Frontal cortex (tissue), 4 donors: ENCODE measurements around the gene UTP4. TPM values are rescaled to one million over a fixed set of nuclear protein-coding genes. Genes with fewer than 3 reads are reported as not detected.
A peak's percentile ranks its signal among the peaks of the same experiment; 100 is the strongest.
"Not testable (repeated sequence)": the region's sequence is repeated elsewhere in the genome, so short reads cannot be mapped to it uniquely, and the experiment has no call there.

Experiments
- DNase-seq, 2 donors: peaks; one replicate each; pipeline ENCODE4 v3.0.0; 2012; ENCODE audit warnings: low spot score in 2 of 2
- FAIRE-seq: peaks from 2 replicates; lab custom pipeline; 2012; peaks lifted over from hg19 to GRCh38; lab: Jason Lieb, UNC
- total RNA-seq: library from RNA; depleted of rRNA; stranded (reverse); fragments of >200 nt; gene quantifications from one replicate; pipeline ENCODE4 v1.2.3, GENCODE V29; 2014
- donor health status: control.
- donor health status: control.
- donor health status: control.

The UTP4 gene
- total RNA-seq, 1 donor from 2014 or later: 39.1 TPM

DNA sequence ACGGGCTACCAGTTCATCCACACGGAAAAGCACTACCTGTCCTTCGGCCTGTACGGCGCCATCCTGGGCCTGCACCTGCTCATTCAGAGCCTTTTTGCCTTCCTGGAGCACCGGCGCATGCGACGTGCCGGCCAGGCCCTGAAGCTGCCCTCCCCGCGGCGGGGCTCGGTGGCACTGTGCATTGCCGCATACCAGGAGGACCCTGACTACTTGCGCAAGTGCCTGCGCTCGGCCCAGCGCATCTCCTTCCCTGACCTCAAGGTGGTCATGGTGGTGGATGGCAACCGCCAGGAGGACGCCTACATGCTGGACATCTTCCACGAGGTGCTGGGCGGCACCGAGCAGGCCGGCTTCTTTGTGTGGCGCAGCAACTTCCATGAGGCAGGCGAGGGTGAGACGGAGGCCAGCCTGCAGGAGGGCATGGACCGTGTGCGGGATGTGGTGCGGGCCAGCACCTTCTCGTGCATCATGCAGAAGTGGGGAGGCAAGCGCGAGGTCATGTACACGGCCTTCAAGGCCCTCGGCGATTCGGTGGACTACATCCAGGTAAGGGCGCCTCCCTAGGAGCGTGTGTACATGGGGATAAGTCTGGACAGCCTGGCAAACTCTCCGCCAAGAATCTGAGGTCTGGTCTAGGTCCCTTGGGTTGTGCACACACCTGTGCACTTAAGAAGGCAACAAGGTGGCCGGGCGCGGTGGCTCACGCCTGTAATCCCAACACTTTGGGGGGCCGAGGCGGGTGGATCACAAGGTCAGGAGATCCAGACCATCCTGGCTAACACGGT is 22.8 kb upstream of the UTP4 start:
- FAIRE-seq (no peak), DNase-seq (no peak)

DNA sequence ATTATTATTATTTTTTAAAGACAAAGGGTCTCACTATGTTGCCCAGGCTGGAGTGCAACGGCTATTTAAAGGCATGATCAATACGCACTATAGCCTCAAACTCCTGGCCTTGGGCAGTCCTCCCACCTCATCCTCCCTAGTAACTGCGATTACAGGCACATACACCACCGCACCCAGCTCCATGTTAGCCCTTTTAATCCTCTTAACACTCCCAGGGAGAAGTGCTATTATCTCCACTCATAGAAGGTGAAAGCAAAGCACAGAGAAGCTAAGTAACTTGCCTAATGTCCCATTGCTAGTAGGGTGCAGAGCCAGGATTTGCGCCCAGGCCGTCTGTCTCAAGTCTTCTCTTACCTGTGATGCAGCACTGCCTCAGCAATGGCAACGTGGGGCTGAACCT is 22.0 kb upstream of the UTP4 start:
- no peak for DNase-seq
- FAIRE-seq: no peak

DNA sequence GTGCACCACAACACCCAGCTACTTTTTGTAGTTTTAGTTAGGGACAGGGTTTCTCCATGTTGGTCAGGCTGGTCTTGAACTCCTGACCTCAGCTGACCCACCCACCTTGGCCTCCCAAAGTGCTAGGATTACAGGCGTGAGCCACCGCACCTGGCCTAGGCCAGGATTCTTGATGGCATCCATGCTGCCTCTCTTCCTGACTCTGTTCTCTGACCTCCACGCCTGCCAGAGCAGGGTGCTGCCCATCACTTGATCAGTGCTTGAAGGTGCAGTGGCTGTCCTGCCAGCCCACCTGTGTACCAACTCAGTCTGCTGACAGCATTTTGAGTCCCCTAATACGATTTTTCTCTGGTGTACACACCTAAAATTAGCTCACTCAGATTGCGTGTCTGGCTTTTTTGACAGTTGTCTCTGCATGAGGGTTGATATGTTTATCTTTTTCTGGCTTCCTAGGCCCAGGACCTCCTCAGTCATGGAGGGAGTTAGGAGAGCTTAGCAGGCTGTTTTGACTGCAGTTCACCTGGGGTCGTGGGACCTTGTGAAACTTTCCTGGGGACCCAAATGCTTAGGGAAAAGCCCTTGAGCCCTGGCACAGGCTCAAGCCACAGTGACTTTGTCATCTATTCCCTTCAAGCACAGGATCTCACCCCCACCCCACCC is 21.1 kb upstream of the UTP4 start:
- no peak for FAIRE-seq
- no peak for DNase-seq

DNA sequence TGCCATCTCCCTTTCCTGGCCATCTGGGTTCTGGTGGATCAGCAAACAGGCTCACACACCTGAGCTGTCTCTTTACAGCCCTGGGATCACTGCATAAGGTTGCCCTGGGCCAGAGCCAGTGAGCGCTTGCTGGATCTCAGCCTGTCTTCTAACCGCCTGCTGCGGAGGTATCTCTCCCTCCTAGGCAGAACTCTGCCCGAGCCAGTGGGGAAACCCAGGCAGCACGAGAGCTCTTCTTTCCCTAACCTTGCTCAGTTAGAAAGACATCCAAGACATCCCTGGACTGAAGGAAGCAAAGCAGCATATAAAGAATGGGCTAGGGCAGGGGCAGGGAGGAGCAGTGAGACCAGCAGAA is 20.6 kb upstream of the UTP4 start:
- DNase-seq (no peak), FAIRE-seq (no peak)

DNA sequence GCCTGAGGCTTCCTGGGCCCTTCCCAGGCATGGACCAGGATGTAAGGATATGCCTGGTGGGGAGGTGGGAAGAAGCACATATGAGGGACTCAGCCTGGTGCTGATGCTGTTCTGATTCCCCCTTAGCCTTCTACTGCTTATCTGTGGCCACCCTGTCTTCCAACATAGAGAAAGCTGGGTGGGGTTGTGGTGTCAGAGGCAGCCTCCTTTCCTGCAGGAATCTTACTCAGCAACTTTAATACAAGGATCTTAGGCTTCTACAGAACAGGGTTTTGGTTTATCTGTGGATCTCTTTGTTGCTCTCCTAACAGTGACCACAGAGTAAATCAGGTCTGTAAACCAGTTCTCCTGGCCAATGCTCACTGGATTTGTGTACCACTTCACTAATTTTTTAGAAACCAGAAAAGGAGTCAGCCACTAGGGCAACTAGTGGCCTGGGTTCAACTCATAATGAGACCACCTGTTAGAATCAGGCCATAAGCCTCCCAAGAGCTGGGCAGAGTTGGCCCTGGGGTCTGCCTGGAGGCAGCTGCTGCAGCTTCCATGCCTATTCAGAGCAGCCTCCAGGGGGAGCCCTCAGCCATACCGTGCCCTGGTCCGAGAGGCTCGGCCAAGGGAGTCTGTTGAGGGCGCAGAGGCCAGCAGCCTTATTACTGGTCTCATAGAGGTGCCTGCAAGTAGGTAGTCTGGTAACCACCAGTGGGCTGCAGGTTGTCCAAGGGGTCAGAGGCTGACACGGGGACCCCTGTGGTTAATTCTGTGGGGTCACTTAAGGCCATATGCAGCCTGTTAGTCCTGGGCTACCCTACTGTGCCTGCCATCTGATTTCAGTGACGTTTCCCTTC is 19.9 kb upstream of the UTP4 start:
- DNase-seq (peak in 1 of 2 donors; percentile 52), FAIRE-seq (no peak)

DNA sequence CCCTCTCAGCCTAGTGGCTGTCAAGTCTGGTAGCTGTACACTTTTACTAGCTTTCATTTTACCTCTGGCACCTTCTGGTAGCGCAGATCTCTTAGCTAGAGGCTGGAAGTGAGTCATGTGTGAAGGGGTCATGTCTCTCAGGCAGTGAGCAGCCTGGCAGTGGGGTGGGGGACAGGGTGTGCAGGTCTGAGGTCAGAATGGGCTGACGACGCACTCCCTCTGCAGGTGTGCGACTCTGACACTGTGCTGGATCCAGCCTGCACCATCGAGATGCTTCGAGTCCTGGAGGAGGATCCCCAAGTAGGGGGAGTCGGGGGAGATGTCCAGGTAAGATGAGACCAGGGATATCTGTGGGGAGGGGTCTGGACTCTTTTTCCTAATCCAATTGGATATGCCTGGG is 19.2 kb upstream of the UTP4 start:
- no peak for FAIRE-seq
- no peak for DNase-seq

DNA sequence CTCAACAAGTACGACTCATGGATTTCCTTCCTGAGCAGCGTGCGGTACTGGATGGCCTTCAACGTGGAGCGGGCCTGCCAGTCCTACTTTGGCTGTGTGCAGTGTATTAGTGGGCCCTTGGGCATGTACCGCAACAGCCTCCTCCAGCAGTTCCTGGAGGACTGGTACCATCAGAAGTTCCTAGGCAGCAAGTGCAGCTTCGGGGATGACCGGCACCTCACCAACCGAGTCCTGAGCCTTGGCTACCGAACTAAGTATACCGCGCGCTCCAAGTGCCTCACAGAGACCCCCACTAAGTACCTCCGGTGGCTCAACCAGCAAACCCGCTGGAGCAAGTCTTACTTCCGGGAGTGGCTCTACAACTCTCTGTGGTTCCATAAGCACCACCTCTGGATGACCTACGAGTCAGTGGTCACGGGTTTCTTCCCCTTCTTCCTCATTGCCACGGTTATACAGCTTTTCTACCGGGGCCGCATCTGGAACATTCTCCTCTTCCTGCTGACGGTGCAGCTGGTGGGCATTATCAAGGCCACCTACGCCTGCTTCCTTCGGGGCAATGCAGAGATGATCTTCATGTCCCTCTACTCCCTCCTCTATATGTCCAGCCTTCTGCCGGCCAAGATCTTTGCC is 18.0 kb upstream of the UTP4 start:
- DNase-seq: no peak
- no peak for FAIRE-seq

DNA sequence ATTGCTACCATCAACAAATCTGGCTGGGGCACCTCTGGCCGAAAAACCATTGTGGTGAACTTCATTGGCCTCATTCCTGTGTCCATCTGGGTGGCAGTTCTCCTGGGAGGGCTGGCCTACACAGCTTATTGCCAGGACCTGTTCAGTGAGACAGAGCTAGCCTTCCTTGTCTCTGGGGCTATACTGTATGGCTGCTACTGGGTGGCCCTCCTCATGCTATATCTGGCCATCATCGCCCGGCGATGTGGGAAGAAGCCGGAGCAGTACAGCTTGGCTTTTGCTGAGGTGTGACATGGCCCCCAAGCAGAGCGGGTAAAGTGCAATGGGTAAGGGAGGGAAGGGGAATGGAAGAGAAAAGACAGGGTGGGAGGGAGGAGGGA is 17.5 kb upstream of the UTP4 start:
- no peak for DNase-seq
- no peak for FAIRE-seq

DNA sequence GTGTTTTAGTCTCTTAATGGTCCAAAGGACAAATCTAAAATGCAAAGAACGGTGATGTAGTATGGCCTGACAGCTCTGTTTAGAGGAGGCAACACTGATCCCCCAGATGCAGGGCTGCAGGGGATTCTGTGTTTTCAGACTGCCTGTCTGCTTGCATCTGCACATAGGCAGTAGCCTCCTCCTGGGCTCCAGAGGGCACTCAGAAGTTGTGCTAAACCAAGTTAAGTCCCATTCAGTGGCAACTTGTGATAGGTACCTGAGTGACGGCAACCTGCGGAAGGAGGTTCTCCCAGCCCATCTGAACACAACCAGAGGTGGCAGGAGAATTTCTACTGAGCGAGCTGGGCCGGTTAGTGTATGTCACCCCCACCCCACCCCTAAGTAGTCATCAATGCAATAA is 17.1 kb upstream of the UTP4 start:
- DNase-seq (no peak), FAIRE-seq (no peak)

DNA sequence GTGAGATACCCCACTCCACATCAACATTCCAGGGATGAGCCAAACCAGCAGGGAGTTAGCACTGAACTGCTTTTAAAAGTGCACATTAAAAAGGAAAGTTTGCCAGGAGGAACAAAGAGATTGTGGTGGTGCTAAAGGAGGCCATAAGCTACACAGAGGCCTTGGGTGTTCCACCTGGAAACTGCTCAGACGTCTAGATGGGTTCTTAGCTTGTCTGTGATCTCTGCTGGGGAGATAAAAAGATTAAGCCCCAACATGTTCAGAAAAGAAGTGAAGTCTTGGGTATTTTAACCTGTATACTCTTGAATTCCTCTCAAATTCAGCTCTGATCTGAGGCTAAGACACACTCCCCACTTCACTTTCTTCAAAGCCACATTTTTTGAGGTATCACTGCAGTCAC is 16.6 kb upstream of the UTP4 start:
- DNase-seq: no peak
- no peak for FAIRE-seq

DNA sequence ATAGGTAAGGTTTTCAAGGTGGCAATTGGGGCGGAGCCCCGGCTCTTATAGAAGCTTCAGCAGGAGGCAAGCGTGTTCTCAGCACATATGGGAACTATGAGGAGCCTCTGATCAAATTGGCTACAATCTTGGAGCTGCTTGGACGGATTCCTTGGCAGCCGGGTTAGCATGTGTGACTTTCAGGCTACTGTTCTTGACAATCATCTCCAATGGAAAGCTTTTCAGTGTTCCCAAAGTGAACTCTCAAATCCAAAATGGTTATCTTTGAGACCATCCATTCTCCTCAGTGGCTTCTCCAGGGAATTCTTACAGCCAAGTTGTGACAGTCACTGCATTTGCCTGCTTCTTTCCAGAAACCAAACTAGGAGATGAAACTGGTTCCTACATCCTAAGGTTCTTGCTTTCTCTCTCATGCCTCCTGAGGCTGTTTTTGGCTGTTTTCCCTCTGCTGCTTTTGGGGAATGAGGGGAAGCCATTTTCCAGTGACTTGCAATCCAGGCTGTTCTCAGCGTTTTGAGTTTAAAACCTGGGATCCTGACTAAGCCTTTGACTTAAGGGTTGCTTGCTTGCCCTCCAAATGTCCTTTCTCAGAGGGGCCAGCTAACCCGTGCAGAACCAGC is 16.1 kb upstream of the UTP4 start:
- no peak for DNase-seq
- FAIRE-seq: no peak

DNA sequence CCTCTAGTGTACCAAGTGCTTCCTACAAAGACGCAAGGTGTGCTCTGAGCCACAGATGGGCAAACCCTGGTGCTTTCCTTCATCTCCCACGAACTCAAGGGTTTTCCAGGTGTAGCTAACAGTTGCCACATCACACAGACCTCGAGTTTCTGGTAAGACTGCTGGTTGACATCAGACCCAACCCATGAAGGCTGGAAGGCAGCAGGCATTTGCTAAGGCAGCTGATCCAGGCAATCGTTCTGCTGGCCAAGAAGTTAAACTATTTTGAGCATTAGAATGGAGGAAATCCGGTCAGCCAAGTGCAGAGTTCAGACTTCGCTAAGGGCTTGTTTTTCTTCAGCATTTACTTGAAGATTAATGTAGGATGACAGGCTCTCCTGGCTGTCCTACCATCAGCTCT is 15.5 kb upstream of the UTP4 start:
- DNase-seq: no peak
- no peak for FAIRE-seq

DNA sequence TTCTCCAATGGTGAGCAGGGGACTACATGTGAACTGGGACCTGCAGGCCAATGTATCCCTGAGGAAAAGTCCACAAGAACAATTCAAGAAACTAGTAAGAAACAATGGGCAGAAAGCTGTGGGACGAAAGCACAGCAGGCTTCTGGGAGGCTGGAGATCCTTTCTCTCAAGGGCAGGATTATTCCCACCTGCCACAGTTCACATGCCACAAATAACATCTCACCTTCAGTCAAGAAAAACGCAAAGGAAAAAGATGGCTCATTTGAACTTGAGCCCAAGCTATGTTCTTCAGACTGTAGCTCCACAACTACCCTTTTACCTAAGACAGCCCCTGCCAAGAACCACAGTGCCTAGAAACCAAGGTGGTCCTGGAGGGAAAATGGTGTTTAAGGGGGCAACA is 14.0 kb upstream of the UTP4 start:
- FAIRE-seq (no peak), DNase-seq (no peak)

DNA sequence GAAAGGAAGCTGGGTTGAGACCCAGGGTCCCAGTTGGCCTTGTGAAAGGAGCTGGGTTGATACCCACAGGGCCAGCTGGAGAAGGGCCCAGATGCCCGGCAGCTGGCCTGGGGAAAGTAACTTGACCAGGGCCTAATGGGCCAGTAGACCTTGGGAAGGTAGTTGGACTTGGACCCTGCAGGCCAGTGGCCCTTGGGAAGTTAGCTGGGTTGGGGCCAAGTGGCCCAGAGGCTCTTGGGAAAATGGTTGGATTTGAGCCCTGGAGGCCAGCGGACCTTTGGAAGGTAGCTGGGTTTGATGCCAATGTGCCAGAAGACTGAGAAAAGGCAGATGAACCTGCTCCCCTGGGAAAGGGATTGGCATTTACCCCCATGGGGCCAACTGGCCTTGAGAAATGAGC is 13.5 kb upstream of the UTP4 start:
- no peak for FAIRE-seq
- DNase-seq: no peak

DNA sequence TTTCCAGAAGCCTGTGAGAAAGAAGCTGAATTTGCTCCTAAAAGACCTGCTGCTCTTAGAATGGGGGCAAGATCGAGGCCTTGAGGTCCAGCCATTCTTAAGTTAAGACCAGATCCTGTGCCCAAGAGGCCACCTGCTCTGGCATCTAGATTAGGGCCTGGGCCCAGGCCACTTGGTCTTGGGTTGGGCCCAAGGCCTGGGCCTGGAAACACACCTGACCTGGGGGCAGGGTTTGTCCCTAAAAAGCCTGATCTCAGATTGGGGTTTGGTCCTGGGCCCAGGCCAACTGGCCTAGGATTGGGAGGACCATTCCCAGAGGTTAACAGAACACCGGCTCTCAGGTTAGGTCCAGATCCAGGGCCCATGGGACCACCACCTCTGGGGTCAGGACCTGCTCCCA is 12.9 kb upstream of the UTP4 start:
- DNase-seq (no peak), FAIRE-seq (no peak)

DNA sequence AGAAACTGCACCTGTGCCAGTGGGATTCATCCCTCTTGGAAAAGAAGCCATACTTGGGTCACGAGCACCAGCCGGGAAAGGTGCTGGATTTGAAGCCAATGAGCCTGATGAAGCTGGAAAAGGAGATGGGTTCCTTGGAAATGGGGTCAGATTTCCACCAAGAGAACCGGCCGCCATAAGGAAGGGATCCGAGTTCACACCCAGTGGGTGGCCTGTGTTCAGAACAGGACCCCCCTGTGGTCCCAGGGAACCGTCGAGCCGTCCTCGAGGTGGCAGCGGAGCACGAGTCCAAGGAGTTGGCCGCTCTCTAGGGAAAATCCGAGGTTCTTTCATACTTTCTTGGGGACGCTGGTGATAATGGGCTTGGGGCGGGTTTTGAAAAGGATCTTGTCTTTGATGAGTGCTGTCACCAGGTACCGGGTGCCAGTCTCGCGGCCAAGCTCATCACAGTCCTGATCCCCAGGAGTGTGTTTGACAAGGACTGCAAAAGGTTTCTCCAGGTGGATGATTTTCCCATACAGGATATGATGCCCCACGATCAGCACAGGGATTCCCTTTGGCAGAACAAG is 12.3 kb upstream of the UTP4 start:
- no peak for DNase-seq
- no peak for FAIRE-seq

DNA sequence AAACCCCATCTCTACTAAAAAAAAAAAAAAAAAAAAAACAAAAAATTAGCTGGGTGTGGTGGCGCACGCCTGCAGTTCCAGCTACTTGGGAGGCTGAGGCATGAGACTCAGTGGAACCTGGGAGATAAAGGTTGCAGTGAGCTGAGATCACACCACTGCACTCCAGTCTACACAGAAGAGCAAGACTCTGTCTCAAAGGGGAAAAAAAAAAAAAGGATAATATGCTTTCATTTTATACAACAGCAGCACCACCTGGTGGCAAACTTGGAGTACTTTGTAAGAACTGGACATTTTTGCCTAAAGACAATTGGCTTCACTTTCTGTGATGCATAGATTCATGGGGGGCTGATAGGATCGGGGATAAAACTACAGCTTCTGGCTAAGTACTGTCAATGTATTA is 8.5 kb upstream of the UTP4 start:
- DNase-seq (peak in 1 of 2 donors; percentile 63), FAIRE-seq (no peak)

DNA sequence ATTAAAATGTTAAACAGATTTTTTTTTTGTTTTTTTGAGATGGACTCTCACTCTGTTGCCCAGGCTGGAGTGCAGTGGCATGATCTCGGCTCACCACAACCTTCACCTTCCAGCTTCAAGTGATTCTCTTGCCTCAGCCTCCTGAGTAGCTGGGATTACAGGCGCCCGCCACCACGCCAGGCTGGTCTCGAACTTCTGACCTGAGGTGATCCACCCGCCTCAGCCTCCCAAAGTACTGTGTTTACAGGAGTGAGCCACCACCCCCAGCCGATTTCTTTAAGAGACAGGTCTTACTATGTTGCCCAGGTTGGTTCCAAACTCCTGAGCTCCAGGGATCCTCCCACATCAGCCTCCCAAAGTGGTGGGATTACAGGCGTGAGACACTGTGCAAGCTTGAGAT is 8.0 kb upstream of the UTP4 start:
- not testable (repeated sequence) for DNase-seq, FAIRE-seq

DNA sequence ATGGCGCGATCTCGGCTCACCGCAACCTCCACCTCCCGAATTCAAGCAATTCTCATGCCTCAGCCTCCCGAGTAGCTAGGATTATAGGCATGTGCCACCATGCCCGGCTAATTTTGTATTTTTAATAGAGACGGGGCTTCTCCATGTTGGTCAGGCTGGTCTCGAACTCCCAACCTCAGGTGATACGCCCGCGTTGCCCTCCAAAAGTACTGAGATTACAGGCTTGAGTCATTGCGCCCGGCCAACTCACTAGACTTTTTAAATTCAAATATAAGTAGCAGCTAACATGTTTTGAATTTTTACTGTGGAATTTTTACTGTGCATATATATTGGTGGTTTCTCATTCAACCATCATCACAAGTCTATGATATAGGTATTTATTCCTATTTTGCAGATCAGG is 7.5 kb upstream of the UTP4 start:
- DNase-seq, FAIRE-seq: not testable (repeated sequence)

DNA sequence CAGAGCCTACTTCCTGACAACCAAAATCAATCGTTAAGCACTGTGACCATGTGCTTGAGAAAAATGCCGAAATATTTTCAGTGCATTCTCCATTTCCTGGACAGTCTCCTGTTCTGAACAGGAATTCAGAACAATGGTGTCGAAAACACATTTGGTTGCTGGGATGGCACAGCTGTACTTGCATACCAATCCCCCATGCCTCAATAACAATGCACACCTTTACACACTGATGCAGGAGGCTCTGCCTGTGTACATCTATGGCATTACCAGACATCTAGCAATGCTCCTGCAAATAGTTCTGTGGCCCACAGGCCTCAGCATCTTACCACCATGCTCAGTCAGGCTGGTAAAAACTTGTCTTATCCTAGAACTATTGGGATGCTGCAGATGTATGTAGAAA is 6.2 kb upstream of the UTP4 start:
- DNase-seq: no peak
- FAIRE-seq: no peak
